Measurements from ENCODE around the gene PSRC1. TPM values are rescaled to one million over a fixed set of nuclear protein-coding genes. Genes with fewer than 3 reads are reported as not detected.

PSRC1 gene
- total and polyA plus RNA-seq, 12 donors = 0.34 to 2.9 (median 0.73) TPM

- H3K36me3 ChIP-seq = peaks cover 0 to 9% (median 0%) of the 10 kb centered on the region in 9 donors
- no peak overlapping the region for H3K27ac ChIP-seq
- DNase-seq = no peak
- H3K9me3 ChIP-seq = no peaks in the 10 kb centered on the region
- no peak overlapping the region for H3K4me3 ChIP-seq
- intact Hi-C loops (cut with DNase I) = no loop called here
- no peak for ATAC-seq
- H3K27me3 ChIP-seq = peaks cover 0 to 25% (median 7%) of the 10 kb centered on the region in 7 donors
- 85 to 87% methylated on average over 8 of the region's 8 CpGs for WGBS, 2 donors
- H3K4me1 ChIP-seq = peaks cover 8 to 36% (median 24%) of the 10 kb centered on the region in 9 donors
- no peak for TF ChIP-seq CTCF (IDR thresholded peaks at IDR 0.05)
These were observed 38.9 kb downstream of the PSRC1 start for GRCh38 chr1:109243860-109244552.

- Histone ChIP-seq H3K36me3 (peaks cover 0 to 17% (median 4%) of the 10 kb centered on the region in 9 donors), H3K27me3 (peaks cover 0 to 17% (median 4%) of the 10 kb centered on the region in 7 donors), H3K4me3 (no peak overlapping the region), H3K9me3 (no peaks in the 10 kb centered on the region), H3K4me1 (peaks cover 8 to 30% (median 21%) of the 10 kb centered on the region in 9 donors), H3K27ac (no peak overlapping the region)
- DNase-seq (no peak), ATAC-seq (no peak)
- TF ChIP-seq CTCF (IDR thresholded peaks at IDR 0.05) = no peak
- intact Hi-C loops (cut with DNase I) = no loop called here
- WGBS, 2 donors = 63 to 64% methylated on average over 5 of the region's 5 CpGs
These were observed 39.7 kb downstream of the PSRC1 start for GRCh38 chr1:109243221-109243620.

GRCh38 chr1:109242387-109242786 is 40.6 kb downstream of the PSRC1 start:
- ATAC-seq (peak in 4 of 8 donors; percentile 4 to 36 (median 16)), DNase-seq (no peak)
- no peaks in the 10 kb centered on the region for H3K9me3 ChIP-seq
- H3K27ac ChIP-seq = no peak overlapping the region
- H3K4me1 ChIP-seq = peaks cover 8 to 30% (median 21%) of the 10 kb centered on the region in 9 donors
- WGBS, 2 donors = 43 to 56% methylated on average over 7 of the region's 7 CpGs
- peaks cover 0 to 25% (median 12%) of the 10 kb centered on the region in 9 donors for H3K36me3 ChIP-seq
- TF ChIP-seq CTCF (IDR thresholded peaks at IDR 0.05) = no peak
- H3K27me3 ChIP-seq = peaks cover 0 to 14% (median under 1%) of the 10 kb centered on the region in 7 donors
- no peak overlapping the region for H3K4me3 ChIP-seq
- intact Hi-C loops (cut with DNase I) = no loop called here

- no peak overlapping the region for H3K4me3 ChIP-seq
These were observed 41.1 kb downstream of the PSRC1 start for GRCh38 chr1:109241841-109242345.

More at GRCh38 chr1:109241841-109242345, 41.1 kb downstream of the PSRC1 start:
- 22 to 26% methylated on average over 8 of the region's 8 CpGs for WGBS, 2 donors
- DNase-seq = no peak
- Histone ChIP-seq H3K36me3 (peaks cover 0 to 30% (median 16%) of the 10 kb centered on the region in 9 donors), H3K27ac (no peak overlapping the region), H3K4me1 (peaks cover 8 to 30% (median 21%) of the 10 kb centered on the region in 9 donors), H3K9me3 (no peaks in the 10 kb centered on the region), H3K27me3 (peaks cover 0 to 14% (median 0%) of the 10 kb centered on the region in 7 donors)
- intact Hi-C loops (cut with DNase I) = no loop called here
- TF ChIP-seq CTCF (IDR thresholded peaks at IDR 0.05) = no peak
- ATAC-seq = peak in 2 of 8 donors; percentile 2 to 4

Measured in heart right ventricle (tissue), 16 donors.